ENCODE measurements around the gene SLC29A1. TPM values are rescaled to one million over a fixed set of nuclear protein-coding genes. Genes with fewer than 3 reads are reported as not detected.

Gene SLC29A1
- total RNA-seq, 1 experiment from 2014 or later = 92.8 TPM

DNA sequence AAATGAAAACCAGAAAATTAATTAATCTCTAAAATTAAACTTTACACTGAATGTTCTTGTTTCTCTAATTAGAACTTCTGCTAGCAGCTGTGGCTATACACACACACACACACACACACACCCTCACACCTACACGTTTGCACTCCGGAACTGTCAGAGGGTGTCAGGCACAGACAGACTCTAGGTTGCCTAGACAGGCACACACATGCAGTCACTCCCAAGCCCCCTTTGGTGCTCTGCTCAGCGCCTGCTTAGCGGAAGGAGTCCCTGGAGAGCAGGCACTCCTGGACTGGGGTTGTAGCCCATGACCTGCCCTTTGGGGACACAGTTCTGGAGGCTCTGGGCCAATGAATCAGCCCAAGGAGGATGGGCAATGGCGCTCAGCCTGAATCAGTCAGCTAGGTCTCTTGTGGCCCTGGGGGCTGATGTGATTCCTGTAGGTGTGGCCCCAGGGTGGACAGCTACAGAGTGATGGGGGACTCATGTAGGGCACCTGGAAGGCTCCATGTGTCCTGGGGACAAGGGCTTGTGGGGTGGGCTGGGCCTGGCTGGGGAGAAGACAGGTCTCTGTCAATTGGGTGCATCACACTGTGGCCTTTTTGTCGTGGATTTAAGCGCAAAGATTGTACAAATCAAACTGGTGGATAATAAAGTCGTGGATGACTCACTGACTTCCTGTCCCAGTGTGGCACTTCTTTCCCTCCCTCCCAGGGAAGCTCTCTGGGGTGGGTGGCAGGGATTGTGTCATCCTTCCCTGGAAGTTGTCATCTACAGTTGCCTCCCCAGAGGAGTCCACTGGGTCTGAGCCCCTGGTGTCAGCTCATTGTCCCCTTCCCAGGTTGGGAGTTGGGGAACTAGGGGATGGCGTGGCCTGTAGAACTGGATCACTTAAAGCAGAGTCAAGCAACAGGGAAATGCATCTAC, 55.6 kb downstream of the SLC29A1 start:
- no peak overlapping the region for H3K27ac Mint-ChIP-seq (ENCODE audit: unreplicated experiment)
- peaks cover 85% of the 10 kb centered on the region for H3K27me3 Mint-ChIP-seq (ENCODE audit: unreplicated experiment)
- CTCF ChIA-PET = no interaction called here
- TF ChIP-seq, protein P1, sequence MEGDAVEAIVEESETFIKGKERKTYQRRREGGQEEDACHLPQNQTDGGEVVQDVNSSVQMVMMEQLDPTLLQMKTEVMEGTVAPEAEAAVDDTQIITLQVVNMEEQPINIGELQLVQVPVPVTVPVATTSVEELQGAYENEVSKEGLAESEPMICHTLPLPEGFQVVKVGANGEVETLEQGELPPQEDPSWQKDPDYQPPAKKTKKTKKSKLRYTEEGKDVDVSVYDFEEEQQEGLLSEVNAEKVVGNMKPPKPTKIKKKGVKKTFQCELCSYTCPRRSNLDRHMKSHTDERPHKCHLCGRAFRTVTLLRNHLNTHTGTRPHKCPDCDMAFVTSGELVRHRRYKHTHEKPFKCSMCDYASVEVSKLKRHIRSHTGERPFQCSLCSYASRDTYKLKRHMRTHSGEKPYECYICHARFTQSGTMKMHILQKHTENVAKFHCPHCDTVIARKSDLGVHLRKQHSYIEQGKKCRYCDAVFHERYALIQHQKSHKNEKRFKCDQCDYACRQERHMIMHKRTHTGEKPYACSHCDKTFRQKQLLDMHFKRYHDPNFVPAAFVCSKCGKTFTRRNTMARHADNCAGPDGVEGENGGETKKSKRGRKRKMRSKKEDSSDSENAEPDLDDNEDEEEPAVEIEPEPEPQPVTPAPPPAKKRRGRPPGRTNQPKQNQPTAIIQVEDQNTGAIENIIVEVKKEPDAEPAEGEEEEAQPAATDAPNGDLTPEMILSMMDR (IDR thresholded peaks at IDR 0.05; ENCODE audit: unreplicated experiment) = no peak
- BruUV-seq (replicated peaks) = no TSS peak
- no peak for DNase-seq
- no peak overlapping the region for H3K4me3 Mint-ChIP-seq (ENCODE audit: low read depth, unreplicated experiment)
- no peaks in the 10 kb centered on the region for H3K9me3 Mint-ChIP-seq (ENCODE audit: low read depth, unreplicated experiment)
- no peaks in the 10 kb centered on the region for H3K36me3 Mint-ChIP-seq (ENCODE audit: insufficient read depth, unreplicated experiment)
- intact Hi-C loops (cut with micrococcal nuclease; ENCODE audit: unreplicated experiment) = no loop called here
- peaks cover 8% of the 10 kb centered on the region for H3K4me1 Mint-ChIP-seq (ENCODE audit: low read depth, unreplicated experiment)

Other genes starting within 250 kb of the SLC29A1 start
- gene MRPL14, start 96.1 kb upstream of the SLC29A1 start, total RNA-seq (2022) = 98.9 and 103 TPM in 2 replicates
- gene TMEM63B, start 96.0 kb upstream of the SLC29A1 start, total RNA-seq (2022) = 84.2 and 86.8 TPM in 2 replicates
- not detected in 2 replicates for gene CAPN11, start 64.8 kb upstream of the SLC29A1 start, total RNA-seq (2022)
- gene MYMX, start 6.7 kb upstream of the SLC29A1 start, total RNA-seq (2022) = not detected in 2 replicates
- gene HSP90AB1, start 23.5 kb downstream of the SLC29A1 start, total RNA-seq (2022) = 2,072 and 2,073 TPM in 2 replicates
- gene SLC35B2, start 33.9 kb downstream of the SLC29A1 start, total RNA-seq (2022) = 129 and 143 TPM in 2 replicates
- 32.7 and 37.8 TPM in 2 replicates for gene NFKBIE, start 42.0 kb downstream of the SLC29A1 start, total RNA-seq (2022)
- 0.12 TPM in 1 of 2 replicates, not detected in the other for gene TMEM151B, start 46.9 kb downstream of the SLC29A1 start, total RNA-seq (2022)
- 37.5 and 41.8 TPM in 2 replicates for gene AARS2, start 89.8 kb downstream of the SLC29A1 start, total RNA-seq (2022)
- not detected in 2 replicates for gene SPATS1, start 119.1 kb downstream of the SLC29A1 start, total RNA-seq (2022)
- gene CDC5L, start 164.1 kb downstream of the SLC29A1 start, total RNA-seq (2022) = 39.2 and 43.4 TPM in 2 replicates